Measurements from ENCODE around the gene NAA40. TPM values are rescaled to one million over a fixed set of nuclear protein-coding genes. Genes with fewer than 3 reads are reported as not detected.

The NAA40 gene
- total RNA-seq, 1 experiment from 2014 or later: 44.4 TPM

DNA sequence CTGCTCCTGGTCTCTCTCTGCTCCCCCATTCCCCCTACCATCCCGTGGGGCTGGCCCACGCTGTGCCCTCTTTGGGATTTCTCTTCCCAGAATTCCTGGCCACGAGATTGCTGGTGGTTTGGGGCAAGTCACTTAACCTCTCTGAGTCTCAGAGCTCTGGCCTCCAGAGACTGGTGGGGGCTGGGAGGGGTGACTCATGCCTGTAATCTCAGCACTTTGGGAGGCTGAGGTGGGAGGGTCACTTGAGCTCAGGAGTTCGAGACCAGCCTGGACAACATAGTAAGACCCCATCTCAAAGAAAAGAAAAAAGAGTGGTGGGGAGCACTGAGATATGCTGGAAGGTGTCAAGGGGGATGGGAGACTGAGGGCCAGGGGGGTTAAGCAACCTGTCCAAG lies 65.8 kb downstream of the NAA40 start:
- H2AK5ac ChIP-seq (ENCODE audit: insufficient read length, low read length): no peak overlapping the region
- WGBS (ENCODE audit: extremely low coverage, insufficient read length, low lambda C conversion rate): no CpG with 5 or more reads among the region's 4 CpGs
- H2BK120ac ChIP-seq (ENCODE audit: low read depth, low read length, poor library complexity, severe bottlenecking): no peak overlapping the region
- no peaks in the 10 kb centered on the region; a peak in 1 of 7 replicates for H3K36me3 Mint-ChIP-seq (ENCODE audit: insufficient read depth in 1 of 3, low read depth in 3 of 3)
- H4K8ac ChIP-seq (replicated peaks; ENCODE audit: insufficient read length, low read depth, low read length): no peak overlapping the region
- H3T11ph ChIP-seq (ENCODE audit: low read length): no peak overlapping the region
- H2AFZ ChIP-seq (ENCODE audit: low read length): no peak overlapping the region
- H3K4me2 ChIP-seq (ENCODE audit: insufficient read depth, insufficient read length, low read length): no peak overlapping the region
- H3K9ac ChIP-seq (ENCODE audit: extremely low read depth, insufficient read length, low read length): no peak overlapping the region
- H3K9me3 ChIP-seq (ENCODE audit: control insufficient read depth, low read depth, low read length): no peaks in the 10 kb centered on the region
- TF ChIP-seq, protein P1, sequence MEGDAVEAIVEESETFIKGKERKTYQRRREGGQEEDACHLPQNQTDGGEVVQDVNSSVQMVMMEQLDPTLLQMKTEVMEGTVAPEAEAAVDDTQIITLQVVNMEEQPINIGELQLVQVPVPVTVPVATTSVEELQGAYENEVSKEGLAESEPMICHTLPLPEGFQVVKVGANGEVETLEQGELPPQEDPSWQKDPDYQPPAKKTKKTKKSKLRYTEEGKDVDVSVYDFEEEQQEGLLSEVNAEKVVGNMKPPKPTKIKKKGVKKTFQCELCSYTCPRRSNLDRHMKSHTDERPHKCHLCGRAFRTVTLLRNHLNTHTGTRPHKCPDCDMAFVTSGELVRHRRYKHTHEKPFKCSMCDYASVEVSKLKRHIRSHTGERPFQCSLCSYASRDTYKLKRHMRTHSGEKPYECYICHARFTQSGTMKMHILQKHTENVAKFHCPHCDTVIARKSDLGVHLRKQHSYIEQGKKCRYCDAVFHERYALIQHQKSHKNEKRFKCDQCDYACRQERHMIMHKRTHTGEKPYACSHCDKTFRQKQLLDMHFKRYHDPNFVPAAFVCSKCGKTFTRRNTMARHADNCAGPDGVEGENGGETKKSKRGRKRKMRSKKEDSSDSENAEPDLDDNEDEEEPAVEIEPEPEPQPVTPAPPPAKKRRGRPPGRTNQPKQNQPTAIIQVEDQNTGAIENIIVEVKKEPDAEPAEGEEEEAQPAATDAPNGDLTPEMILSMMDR (conservative IDR thresholded peaks at IDR 0.05): no peak
- peaks cover 14 to 24% of the 10 kb centered on the region in 2 experiments for H3K4me1 Mint-ChIP-seq
- no peaks in the 10 kb centered on the region for H3K4me1 ChIP-seq (ENCODE audit: insufficient read depth, low read length)
- H4K5ac ChIP-seq (ENCODE audit: insufficient read length, low read depth, low read length): no peak overlapping the region
- no peak for DNase-seq
- H3K4me3 Mint-ChIP-seq: peak overlapping the region in 1 of 2 experiments; percentile 53; a peak in 2 of 5 replicates
- no peaks in the 10 kb centered on the region for H4K20me1 ChIP-seq (ENCODE audit: control insufficient read depth, insufficient read depth, insufficient read length)
- no peak overlapping the region for H2BK5ac ChIP-seq (ENCODE audit: insufficient read length, low read length)
- H4K91ac ChIP-seq (ENCODE audit: insufficient read length, low read depth, low read length): no peak overlapping the region
- H3K9me3 Mint-ChIP-seq: no peaks in the 10 kb centered on the region
- H3K27me3 Mint-ChIP-seq (ENCODE audit: low read depth): peaks cover 84% of the 10 kb centered on the region
- no peak overlapping the region for H3K56ac ChIP-seq (ENCODE audit: insufficient read length, low read depth, low read length)
- no peak overlapping the region for H3K14ac ChIP-seq (ENCODE audit: insufficient read depth, low read length)
- H3K79me1 ChIP-seq (ENCODE audit: insufficient read depth, low read depth, low read length, poor library complexity, severe bottlenecking): no peaks in the 10 kb centered on the region
- no peaks in the 10 kb centered on the region for H3K79me2 ChIP-seq (ENCODE audit: insufficient read depth, low read length)
- H3K23me2 ChIP-seq (ENCODE audit: insufficient read length, low read depth, low read length, poor library complexity, severe bottlenecking): peaks cover 17% of the 10 kb centered on the region
- H3K27me3 ChIP-seq (ENCODE audit: insufficient read depth, low read length): peaks cover 24% of the 10 kb centered on the region; the same call in 1 of the 2 replicates
- H2BK20ac ChIP-seq (ENCODE audit: low read depth, low read length, poor library complexity, severe bottlenecking): no peak overlapping the region
- no peak overlapping the region for H3K23ac ChIP-seq (ENCODE audit: insufficient read length, low read depth, low read length)
- no peak overlapping the region for H2BK15ac ChIP-seq (ENCODE audit: low read depth, low read length)
- no peak overlapping the region for H3K27ac ChIP-seq (ENCODE audit: insufficient read length, low read depth, low read length)
- no peak overlapping the region for H3K27ac Mint-ChIP-seq
- no peak overlapping the region for H3K18ac ChIP-seq (ENCODE audit: insufficient read length, low read depth, low read length)
- no peak overlapping the region for H2BK12ac ChIP-seq (ENCODE audit: insufficient read length, low read depth, low read length)
- no peak overlapping the region for H3K4ac ChIP-seq (ENCODE audit: low read depth, low read length)

Data from H9 (cell line).